ENCODE measurements around the gene PHACTR4. TPM values are rescaled to one million over a fixed set of nuclear protein-coding genes. Genes with fewer than 3 reads are reported as not detected.

The PHACTR4 gene
- total and polyA plus RNA-seq, 2 of the 13 experiments (the other 11 are each of a cell fraction or from before 2014, with no cell fraction given) = 13.9 to 17.1 TPM

DNA sequence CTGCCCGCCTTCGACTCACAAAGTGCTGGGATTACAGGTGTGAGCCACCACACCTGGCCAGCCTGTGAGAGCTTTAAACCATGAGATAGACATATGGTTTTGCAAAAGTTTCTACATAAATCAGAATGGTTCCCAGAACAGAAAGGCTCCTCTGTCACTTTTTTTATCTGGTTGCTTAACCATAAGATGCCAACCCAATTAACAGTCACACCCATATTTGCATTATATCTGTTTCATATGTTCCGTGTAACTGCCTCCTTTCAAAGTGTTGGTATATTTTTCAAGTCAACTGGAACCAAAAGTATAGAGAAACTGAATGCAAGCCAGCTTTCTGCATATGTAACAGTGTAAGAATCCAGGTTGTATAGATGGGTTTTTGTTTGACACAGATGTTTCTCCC lies 112.6 kb downstream of the PHACTR4 start:
- no peaks in the 10 kb centered on the region for H3K27me3 ChIP-seq (ENCODE audit: control insufficient read depth in 1 of 2, insufficient read depth in 2 of 2, low read length in 2 of 2)
- intact Hi-C loops (cut with micrococcal nuclease; ENCODE audit: unreplicated experiment) (no loop called here), in situ Hi-C loops (cut with HindIII; ENCODE audit: extremely low pct_ligation_motif_present, low pct_unique_long_range_greater_than_20kb) (no loop called here)
- WGBS (ENCODE audit: low lambda C conversion rate) = 88% methylated on average over 3 of the region's 3 CpGs
- H3K27ac ChIP-seq (ENCODE audit: extremely low read length, insufficient read depth, low read length) = no peak overlapping the region
- no peak overlapping the region for H3K9ac ChIP-seq (ENCODE audit: insufficient read depth, low read depth, low read length)
- no peaks in the 10 kb centered on the region for H3K4me1 ChIP-seq (ENCODE audit: insufficient read depth, low read length)
- no peak overlapping the region for H2AFZ ChIP-seq (ENCODE audit: low read length)
- H3K4me2 ChIP-seq (ENCODE audit: low read depth, low read length) = no peak overlapping the region
- ChIA-PET POLR2A (no interaction called here), CTCF (ENCODE audit: low intra/inter-chr PET ratio, low total read pairs) (no interaction called here)
- H3K9me3 ChIP-seq (ENCODE audit: low read length) = no peaks in the 10 kb centered on the region
- peaks cover 13 to 60% of the 10 kb centered on the region in 2 experiments for H3K36me3 ChIP-seq (replicated peaks in 1 of 2; ENCODE audit: control insufficient read depth in 1 of 2, insufficient read depth in 2 of 2, low read length in 2 of 2)
- DNase-seq (ENCODE audit: low spot score) = no peak
- H3K79me2 ChIP-seq (ENCODE audit: insufficient read depth, low read length) = no peaks in the 10 kb centered on the region
- TF ChIP-seq ARNT (IDR thresholded peaks at IDR 0.05) = no peak
- TF ChIP-seq MAFK (conservative IDR thresholded peaks at IDR 0.05 in 1 of 2, IDR thresholded peaks at IDR 0.05 in 1 of 2; ENCODE audit: low read length in 2 of 2) = no peak
- no peak for TF ChIP-seq ZMYM2 (CRISPR knock-in tag; IDR thresholded peaks at IDR 0.05)
- TF ChIP-seq RFX5 (IDR thresholded peaks at IDR 0.05; ENCODE audit: low read depth, low read length) = no peak
- no peak for TF ChIP-seq ZNF253 (CRISPR knock-in tag; IDR thresholded peaks at IDR 0.05; ENCODE audit: borderline replicate concordance)
- TF ChIP-seq SIX4 (CRISPR knock-in tag; IDR thresholded peaks at IDR 0.05) = no peak
- TF ChIP-seq IKZF5 (CRISPR knock-in tag; IDR thresholded peaks at IDR 0.05) = no peak
- no peak for TF ChIP-seq HHEX (CRISPR knock-in tag; IDR thresholded peaks at IDR 0.05)
- TF ChIP-seq, protein P1, sequence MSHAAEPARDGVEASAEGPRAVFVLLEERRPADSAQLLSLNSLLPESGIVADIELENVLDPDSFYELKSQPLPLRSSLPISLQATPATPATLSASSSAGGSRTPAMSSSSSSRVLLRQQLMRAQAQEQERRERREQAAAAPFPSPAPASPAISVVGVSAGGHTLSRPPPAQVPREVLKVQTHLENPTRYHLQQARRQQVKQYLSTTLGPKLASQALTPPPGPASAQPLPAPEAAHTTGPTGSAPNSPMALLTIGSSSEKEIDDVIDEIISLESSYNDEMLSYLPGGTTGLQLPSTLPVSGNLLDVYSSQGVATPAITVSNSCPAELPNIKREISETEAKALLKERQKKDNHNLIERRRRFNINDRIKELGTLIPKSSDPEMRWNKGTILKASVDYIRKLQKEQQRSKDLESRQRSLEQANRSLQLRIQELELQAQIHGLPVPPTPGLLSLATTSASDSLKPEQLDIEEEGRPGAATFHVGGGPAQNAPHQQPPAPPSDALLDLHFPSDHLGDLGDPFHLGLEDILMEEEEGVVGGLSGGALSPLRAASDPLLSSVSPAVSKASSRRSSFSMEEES (CRISPR knock-in tag; IDR thresholded peaks at IDR 0.05) = no peak
- TF ChIP-seq CBX1 (IDR thresholded peaks at IDR 0.05; ENCODE audit: low read depth) = no peak
- no peak for TF ChIP-seq KDM4B (CRISPR knock-in tag; IDR thresholded peaks at IDR 0.05)
- no peak for TF ChIP-seq ZBTB7B (CRISPR knock-in tag; IDR thresholded peaks at IDR 0.05)
- no peak for TF ChIP-seq MAFG (CRISPR knock-in tag; IDR thresholded peaks at IDR 0.05)
- no peak for FAIRE-seq
- no peaks in the 10 kb centered on the region for H4K20me1 ChIP-seq (ENCODE audit: insufficient read depth, low read length)
- BruUV-seq (replicated peaks) = no TSS peak
- no peak for ATAC-seq
- no peak overlapping the region for H3K4me3 ChIP-seq (replicated peaks in 1 of 3; ENCODE audit: insufficient read depth in 1 of 3, low read depth in 2 of 3, low read length in 3 of 3)
